GM13976 (cell line): Measurements from ENCODE around the gene OR10H3.
"Not testable (repeated sequence)": the region's sequence is repeated elsewhere in the genome, so short reads cannot be mapped to it uniquely, and the experiment has no call there.

Source experiments
- DNase-seq: peaks from one replicate; pipeline ENCODE4 v3.0.0; 2012; ENCODE audit warnings: low spot score
- in situ Hi-C: fragments of 300-500 bp; cut with MboI; formaldehyde crosslinking; loops from one replicate; pipeline ENCODE4 v1.12.0; 2022; ENCODE audit warnings: low sequenced_read_pairs, mixed read lengths, inconsistent platforms; ENCODE audit not compliant: unreplicated experiment
- TF ChIP-seq, protein P1 (sequence below): IDR thresholded peaks from 2 replicates; pipeline ENCODE4 v1.5.1; 2012; ENCODE audit warnings: borderline replicate concordance, mild to moderate bottlenecking; ENCODE audit not compliant: insufficient read depth; ENCODE audit errors: extremely low read depth, missing control alignments, control extremely low read depth

OR10H3 gene

DNA sequence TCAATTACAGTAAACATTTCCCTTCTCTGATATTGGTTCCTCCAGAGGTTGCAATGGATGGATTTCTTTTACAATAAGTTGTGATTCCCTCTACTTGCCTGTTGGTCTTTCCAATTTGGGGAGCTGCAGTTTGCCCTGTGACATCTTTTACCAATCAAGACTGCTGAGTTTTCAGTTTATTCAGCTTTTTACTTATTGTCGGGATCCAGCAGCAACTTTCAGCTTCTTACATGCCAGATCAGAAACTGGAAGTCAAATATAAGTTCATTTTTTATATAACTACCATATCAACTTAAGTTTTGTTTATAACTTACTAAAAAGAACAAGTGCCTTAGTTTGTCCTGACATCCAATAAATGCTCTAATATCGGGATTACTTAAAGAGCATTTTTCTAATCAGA is 10.5 kb downstream of the OR10H3 start:
- no peak for DNase-seq
- in situ Hi-C loops = no loop called here

DNA sequence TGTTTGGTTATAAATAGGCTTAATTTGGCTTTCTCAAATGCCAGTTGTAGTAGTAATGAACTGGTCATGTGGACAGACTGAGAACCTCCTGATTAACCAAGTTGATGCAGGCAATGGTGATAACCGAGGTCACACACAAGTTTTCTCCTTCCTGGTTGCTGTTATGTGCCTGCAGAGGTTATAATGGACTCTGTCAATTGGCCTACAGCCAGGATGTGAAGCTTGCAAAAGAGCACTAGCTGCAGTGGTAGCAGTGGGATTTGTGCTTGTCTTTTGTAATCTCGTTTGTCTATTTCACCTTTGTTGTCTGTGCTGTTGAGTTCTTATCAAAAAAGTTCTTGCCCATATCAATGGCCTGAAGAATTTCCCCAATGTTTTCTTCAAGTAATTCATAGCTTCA is 20.6 kb downstream of the OR10H3 start:
- in situ Hi-C loops = no loop called here
- TF ChIP-seq, protein P1, sequence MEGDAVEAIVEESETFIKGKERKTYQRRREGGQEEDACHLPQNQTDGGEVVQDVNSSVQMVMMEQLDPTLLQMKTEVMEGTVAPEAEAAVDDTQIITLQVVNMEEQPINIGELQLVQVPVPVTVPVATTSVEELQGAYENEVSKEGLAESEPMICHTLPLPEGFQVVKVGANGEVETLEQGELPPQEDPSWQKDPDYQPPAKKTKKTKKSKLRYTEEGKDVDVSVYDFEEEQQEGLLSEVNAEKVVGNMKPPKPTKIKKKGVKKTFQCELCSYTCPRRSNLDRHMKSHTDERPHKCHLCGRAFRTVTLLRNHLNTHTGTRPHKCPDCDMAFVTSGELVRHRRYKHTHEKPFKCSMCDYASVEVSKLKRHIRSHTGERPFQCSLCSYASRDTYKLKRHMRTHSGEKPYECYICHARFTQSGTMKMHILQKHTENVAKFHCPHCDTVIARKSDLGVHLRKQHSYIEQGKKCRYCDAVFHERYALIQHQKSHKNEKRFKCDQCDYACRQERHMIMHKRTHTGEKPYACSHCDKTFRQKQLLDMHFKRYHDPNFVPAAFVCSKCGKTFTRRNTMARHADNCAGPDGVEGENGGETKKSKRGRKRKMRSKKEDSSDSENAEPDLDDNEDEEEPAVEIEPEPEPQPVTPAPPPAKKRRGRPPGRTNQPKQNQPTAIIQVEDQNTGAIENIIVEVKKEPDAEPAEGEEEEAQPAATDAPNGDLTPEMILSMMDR = no peak
- DNase-seq = no peak

More for the DNA sequence above, 10.5 kb downstream of the OR10H3 start:
- TF ChIP-seq, protein P1 = no peak

DNA sequence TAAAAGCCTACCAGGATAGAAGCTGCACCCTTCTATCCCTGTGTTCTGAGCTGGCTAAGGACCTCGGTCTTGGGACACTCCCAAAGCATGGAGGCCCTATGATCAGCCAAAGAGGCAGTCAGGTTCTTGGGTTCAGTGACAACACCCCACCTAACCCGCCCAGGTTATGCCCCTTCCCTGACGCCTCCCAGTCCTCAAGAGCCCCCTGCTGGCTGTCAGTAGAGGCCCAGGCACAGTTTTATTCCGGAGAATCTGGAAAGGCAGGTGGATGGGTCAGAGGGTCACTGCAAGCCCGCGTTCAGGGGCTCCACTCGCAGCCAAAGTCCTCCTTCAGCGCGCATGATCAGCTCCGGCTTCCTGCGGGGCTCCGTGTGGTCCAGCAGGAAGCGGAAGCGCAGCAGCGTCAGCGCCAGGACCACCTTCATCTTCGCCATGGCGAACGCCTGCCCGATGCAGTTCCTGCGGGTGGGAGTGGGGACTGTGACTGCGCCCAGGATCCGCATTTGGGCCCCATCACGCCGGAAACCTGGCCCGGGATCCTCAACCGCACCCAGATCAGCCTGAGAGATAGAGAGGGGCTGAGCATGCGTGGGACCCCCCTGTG is 22.3 kb downstream of the OR10H3 start:
- in situ Hi-C loops = no loop called here
- peak; percentile 32 for DNase-seq
- TF ChIP-seq, protein P1 = no peak

DNA sequence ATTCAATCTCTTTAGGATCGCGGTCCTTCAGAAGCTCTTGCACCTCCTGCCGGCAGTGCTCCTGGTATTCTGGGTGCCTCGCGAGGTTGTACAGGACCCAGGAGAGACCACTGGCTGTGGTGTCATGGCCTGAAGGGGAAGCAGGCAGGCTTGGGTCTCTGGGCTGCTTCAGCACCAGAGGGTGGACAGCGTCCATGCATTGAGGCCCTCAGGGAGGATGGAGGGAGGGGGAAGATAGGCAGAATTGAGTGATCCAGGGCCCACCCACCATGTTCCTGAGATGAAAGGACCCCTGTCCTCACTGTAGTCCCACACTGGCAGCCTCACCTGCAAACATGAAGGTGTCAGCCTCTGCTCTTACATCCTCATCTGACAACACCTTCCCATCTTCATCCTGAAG is 31.8 kb downstream of the OR10H3 start:
- no peak for DNase-seq
- TF ChIP-seq, protein P1 = no peak
- in situ Hi-C loops = no loop called here

DNA sequence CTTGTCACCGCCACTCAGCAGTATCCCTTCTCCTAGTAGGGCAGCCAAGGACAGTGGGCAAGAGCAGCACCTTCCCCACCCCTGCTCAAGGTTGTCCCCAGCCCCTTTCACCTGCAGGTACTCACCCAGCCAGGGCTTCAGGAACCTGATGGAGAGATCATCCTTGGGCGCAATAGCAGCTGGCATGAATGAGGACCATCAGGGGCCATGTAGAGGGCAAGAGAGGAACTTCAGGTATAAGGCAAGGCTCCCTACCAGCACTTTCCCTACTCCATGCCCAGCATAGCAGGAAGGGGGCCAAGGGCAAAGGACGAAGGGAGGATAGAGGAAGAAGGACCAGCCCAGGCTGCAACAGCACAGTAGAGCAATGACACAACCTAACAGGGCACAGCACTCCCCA is 36.4 kb downstream of the OR10H3 start:
- DNase-seq, in situ Hi-C loops: not testable (repeated sequence)

DNA sequence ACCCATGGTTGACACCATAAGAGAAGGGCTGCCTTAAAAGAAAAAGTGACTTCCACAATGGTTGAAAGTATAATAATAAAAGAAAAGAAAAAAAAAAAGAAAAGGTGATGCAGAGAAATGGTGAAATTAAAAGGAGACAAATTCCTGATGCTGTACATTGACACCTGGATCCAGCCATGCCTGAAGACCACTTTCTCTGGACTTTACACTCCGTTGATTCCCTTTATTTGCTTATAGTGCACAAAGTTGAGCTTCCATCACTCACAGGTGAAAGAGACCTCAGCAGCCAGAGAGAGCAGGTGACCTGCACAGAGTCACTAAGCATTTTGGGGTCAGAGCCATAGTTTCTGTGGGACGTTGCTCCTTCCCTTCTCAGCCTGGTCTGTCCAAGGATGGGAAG is 37.5 kb downstream of the OR10H3 start:
- DNase-seq = no peak
- TF ChIP-seq, protein P1 = no peak
- in situ Hi-C loops = loop anchor here (5.0 kb wide), 1 partner anchor 98 kb away; no protein-coding TSS in a partner anchor

DNA sequence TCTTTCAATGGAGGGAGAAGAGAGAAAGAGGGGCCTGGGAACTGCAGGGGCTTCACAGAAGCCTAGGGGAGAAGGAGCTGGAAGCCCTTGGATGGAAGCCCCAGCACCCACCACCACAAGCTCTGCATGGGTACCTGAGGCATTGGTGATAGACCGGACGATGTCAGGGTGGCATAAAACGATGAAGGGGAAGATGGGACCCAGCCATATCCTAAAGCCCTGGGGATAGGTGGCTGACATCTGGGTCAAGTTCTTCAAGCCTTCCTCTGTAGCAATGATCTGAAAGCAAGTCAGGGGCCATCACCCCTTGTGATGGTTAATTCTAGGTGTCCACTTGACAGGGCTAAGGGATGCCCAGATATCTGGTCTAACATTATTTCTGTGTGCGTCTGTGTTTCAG is 38.5 kb downstream of the OR10H3 start:
- DNase-seq = no peak
- in situ Hi-C loops = loop anchor here (5.0 kb wide), 1 partner anchor 99 kb away; no protein-coding TSS in a partner anchor
- TF ChIP-seq, protein P1 = no peak
